PC-3 (cell line): ENCODE results near the gene EXOC4. TPM values are rescaled to one million over a fixed set of nuclear protein-coding genes. Genes with fewer than 3 reads are reported as not detected.

ENCODE experiments used
- ATAC-seq: fragments of 200-7000 bp; cut with Tn5 transposase; 2 replicates; pipeline ENCODE4 v1.9.1; 2020; ENCODE audit warnings: mild to moderate bottlenecking, moderate library complexity
- BruUV-seq: library from RNA; stranded (reverse); fragments of 400-500 nt; replicated peaks from 2 replicates; lab custom pipeline; 2021; lab: Mats Ljungman, UMichigan
- CTCF ChIA-PET: fragments of 300-600 bp; sonication (Branson Sonifier 250); formaldehyde crosslinking; loops from one replicate; lab custom pipeline; 2022; ENCODE audit warnings: antibody characterized with exemption; lab: Charles Lee
- POLR2A ChIA-PET: fragments of 300-600 bp; sonication (Branson Sonifier 250); formaldehyde crosslinking; loops from one replicate; lab custom pipeline; 2022; ENCODE audit warnings: antibody characterized with exemption; ENCODE audit not compliant: unreplicated experiment; lab: Charles Lee
- DNase-seq: peaks from one replicate; pipeline ENCODE4 v3.0.0-alpha.2; 2015
- H2AFZ ChIP-seq: fragments of 300-600 bp; sonication (generic); 2 replicates; pipeline ENCODE4 v1.6.0; 2016; ENCODE audit warnings: antibody characterized with exemption, low read length
- H3F3A ChIP-seq: fragments of 300-600 bp; sonication (generic); one replicate; pipeline ENCODE4 v1.6.0; 2017; ENCODE audit warnings: antibody characterized with exemption, low read length, control low read depth, mild to moderate bottlenecking; ENCODE audit not compliant: unreplicated experiment
- H3K27ac ChIP-seq: fragments of 300-600 bp; sonication (generic); 2 replicates; pipeline ENCODE4 v1.5.1; 2016; ENCODE audit warnings: mild to moderate bottlenecking, low read length
- H3K27me3 ChIP-seq: fragments of 300-600 bp; sonication (generic); 2 replicates; pipeline ENCODE4 v1.6.1; 2016; ENCODE audit warnings: low read length, mixed read lengths
- H3K36me3 ChIP-seq: fragments of 300-600 bp; sonication (generic); 2 replicates; pipeline ENCODE4 v1.6.1; 2016; ENCODE audit warnings: low read depth, mixed run types, low read length, mixed read lengths
- H3K4me1 ChIP-seq: fragments of 300-600 bp; sonication (generic); 2 replicates; pipeline ENCODE4 v1.5.1; 2016; ENCODE audit warnings: low read length; ENCODE audit not compliant: insufficient read depth
- H3K4me2 ChIP-seq: fragments of 300-600 bp; sonication (generic); 2 replicates; pipeline ENCODE4 v1.6.0; 2016; ENCODE audit warnings: low read length
- H3K4me3 ChIP-seq: fragments of 300-600 bp; sonication (generic); 2 replicates; pipeline ENCODE4 v1.5.1; 2016; ENCODE audit warnings: mild to moderate bottlenecking, low read length, mixed read lengths
- H3K79me2 ChIP-seq: fragments of 300-600 bp; sonication (generic); 2 replicates; pipeline ENCODE4 v1.6.1; 2017; ENCODE audit warnings: low read length, mixed read lengths
- H3K9ac ChIP-seq: fragments of 300-600 bp; sonication (generic); 2 replicates; pipeline ENCODE4 v1.6.0; 2016; ENCODE audit warnings: mild to moderate bottlenecking, low read length
- H3K9me2 ChIP-seq: fragments of 300-600 bp; sonication (generic); replicated peaks from 2 replicates; pipeline ENCODE4 v1.6.1; 2016; ENCODE audit warnings: mixed run types, low read length, mixed read lengths
- H3K9me3 ChIP-seq: fragments of 300-600 bp; sonication (generic); 2 replicates; pipeline ENCODE4 v1.6.1; 2016; ENCODE audit warnings: low read length, mixed read lengths
- H4K20me1 ChIP-seq: fragments of 300-600 bp; sonication (generic); 2 replicates; pipeline ENCODE4 v1.6.1; 2016; ENCODE audit warnings: low read length, mixed read lengths
- EZH2 ChIP-seq: fragments of 300-600 bp; sonication (generic); IDR thresholded peaks from one replicate; pipeline ENCODE4 v1.6.1; 2017; ENCODE audit warnings: antibody characterized with exemption, mild to moderate bottlenecking, low read length; ENCODE audit not compliant: unreplicated experiment
- EZH2phosphoT487 ChIP-seq: fragments of 300-600 bp; sonication (generic); IDR thresholded peaks from 2 replicates; pipeline ENCODE4 v1.6.1; 2018; ENCODE audit warnings: mild to moderate bottlenecking, antibody characterized with exemption, low read length, borderline replicate concordance
- intact Hi-C: fragments of 100-400 bp; cut with micrococcal nuclease; formaldehyde crosslinking; loops from 2 replicates; pipeline ENCODE4 v1.9.0; 2023
- total RNA-seq: library from RNA; depleted of rRNA; stranded (reverse); fragments of >200 nt; gene quantifications from 2 replicates; pipeline ENCODE4 v1.2.3, GENCODE V29; 2014
- TF ChIP-seq, protein P1 (sequence below): fragments of 300-600 bp; sonication (generic); conservative IDR thresholded peaks from 2 replicates; pipeline ENCODE4 v1.5.1; 2017; ENCODE audit warnings: antibody characterized with exemption, low read depth, mild to moderate bottlenecking, low read length

Gene EXOC4
- total RNA-seq, 1 experiment from 2014 or later = 43.5 TPM

DNA sequence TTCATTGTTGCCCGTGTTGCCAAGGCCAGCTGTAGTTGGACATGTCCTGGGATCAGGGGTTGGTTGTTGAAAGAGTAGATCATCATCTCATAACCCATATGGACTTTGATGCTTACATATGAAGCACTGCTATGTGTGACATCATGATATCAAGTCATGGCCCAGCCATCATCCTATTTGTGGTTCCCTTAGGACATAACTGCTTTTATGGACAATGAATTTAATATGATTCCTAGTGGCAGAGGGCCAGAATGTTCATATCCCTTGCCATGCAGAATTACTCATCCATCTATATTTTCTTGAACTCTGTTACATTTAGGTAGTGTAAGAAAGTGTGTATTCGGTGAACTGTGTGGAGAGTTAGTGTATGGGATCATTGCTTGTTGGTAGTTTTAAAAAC is 530.4 kb downstream of the EXOC4 start:
- no peak overlapping the region for H3K4me2 ChIP-seq
- no peak overlapping the region for H2AFZ ChIP-seq
- H3K4me3 ChIP-seq = no peak overlapping the region
- H3K9me3 ChIP-seq = no peaks in the 10 kb centered on the region
- H4K20me1 ChIP-seq = no peaks in the 10 kb centered on the region
- peak; percentile 91 for ATAC-seq
- CTCF ChIA-PET = no interaction called here
- peak; percentile 82 for DNase-seq
- no TSS peak for BruUV-seq
- no peak overlapping the region for H3K27ac ChIP-seq
- no peaks in the 10 kb centered on the region for H3K79me2 ChIP-seq
- POLR2A ChIA-PET = no interaction called here
- no peaks in the 10 kb centered on the region for H3F3A ChIP-seq
- intact Hi-C loops = no loop called here
- peaks cover 4% of the 10 kb centered on the region for H3K4me1 ChIP-seq
- no peak overlapping the region for H3K9ac ChIP-seq
- H3K27me3 ChIP-seq = no peaks in the 10 kb centered on the region
- H3K36me3 ChIP-seq = 0 out of 2 replicates have a peak, but pooled peaks cover 5% of the 10 kb centered on the region
- TF ChIP-seq EZH2phosphoT487 = no peak
- H3K9me2 ChIP-seq = no peaks in the 10 kb centered on the region

DNA sequence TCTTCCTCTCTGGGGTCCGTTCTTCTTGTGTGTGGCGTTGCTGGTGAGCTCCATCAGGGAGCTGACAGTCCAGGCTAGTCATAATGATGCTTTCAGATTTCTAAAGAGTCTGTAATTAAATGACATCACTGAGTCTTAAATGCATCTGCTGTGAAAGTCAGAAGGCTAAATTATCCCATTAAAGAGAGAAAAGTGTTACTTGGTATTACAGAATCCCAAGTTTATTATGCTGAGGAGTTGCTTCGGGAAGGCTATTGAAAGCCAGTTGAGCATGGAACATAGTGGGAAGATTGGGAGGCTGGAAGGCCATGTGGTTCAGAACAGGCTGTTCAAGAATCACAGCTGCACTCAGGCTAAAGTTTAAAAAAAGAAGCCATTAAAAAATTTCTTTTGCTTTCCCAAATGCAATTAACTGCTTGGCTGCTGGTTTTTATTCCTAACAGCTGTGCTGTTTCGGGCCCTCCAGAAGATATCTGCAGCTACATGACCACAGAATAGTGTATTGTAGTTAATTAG is 531.7 kb downstream of the EXOC4 start:
- POLR2A ChIA-PET = no interaction called here
- CTCF ChIA-PET = no interaction called here
- no peak for DNase-seq
- H3F3A ChIP-seq = no peaks in the 10 kb centered on the region
- H3K9ac ChIP-seq = no peak overlapping the region
- no peaks in the 10 kb centered on the region for H4K20me1 ChIP-seq
- no peak for TF ChIP-seq EZH2phosphoT487
- TF ChIP-seq EZH2 = no peak
- TF ChIP-seq, protein P1, sequence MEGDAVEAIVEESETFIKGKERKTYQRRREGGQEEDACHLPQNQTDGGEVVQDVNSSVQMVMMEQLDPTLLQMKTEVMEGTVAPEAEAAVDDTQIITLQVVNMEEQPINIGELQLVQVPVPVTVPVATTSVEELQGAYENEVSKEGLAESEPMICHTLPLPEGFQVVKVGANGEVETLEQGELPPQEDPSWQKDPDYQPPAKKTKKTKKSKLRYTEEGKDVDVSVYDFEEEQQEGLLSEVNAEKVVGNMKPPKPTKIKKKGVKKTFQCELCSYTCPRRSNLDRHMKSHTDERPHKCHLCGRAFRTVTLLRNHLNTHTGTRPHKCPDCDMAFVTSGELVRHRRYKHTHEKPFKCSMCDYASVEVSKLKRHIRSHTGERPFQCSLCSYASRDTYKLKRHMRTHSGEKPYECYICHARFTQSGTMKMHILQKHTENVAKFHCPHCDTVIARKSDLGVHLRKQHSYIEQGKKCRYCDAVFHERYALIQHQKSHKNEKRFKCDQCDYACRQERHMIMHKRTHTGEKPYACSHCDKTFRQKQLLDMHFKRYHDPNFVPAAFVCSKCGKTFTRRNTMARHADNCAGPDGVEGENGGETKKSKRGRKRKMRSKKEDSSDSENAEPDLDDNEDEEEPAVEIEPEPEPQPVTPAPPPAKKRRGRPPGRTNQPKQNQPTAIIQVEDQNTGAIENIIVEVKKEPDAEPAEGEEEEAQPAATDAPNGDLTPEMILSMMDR = no peak
- intact Hi-C loops = no loop called here
- H3K4me2 ChIP-seq = no peak overlapping the region
- H3K79me2 ChIP-seq = no peaks in the 10 kb centered on the region
- no peaks in the 10 kb centered on the region for H3K9me2 ChIP-seq
- H3K4me3 ChIP-seq = no peak overlapping the region
- H3K4me1 ChIP-seq = peaks cover 4% of the 10 kb centered on the region
- BruUV-seq = no TSS peak
- no peak overlapping the region for H3K27ac ChIP-seq
- no peaks in the 10 kb centered on the region for H3K27me3 ChIP-seq
- no peaks in the 10 kb centered on the region for H3K36me3 ChIP-seq
- no peak for ATAC-seq
- H2AFZ ChIP-seq = no peak overlapping the region
- no peaks in the 10 kb centered on the region for H3K9me3 ChIP-seq

DNA sequence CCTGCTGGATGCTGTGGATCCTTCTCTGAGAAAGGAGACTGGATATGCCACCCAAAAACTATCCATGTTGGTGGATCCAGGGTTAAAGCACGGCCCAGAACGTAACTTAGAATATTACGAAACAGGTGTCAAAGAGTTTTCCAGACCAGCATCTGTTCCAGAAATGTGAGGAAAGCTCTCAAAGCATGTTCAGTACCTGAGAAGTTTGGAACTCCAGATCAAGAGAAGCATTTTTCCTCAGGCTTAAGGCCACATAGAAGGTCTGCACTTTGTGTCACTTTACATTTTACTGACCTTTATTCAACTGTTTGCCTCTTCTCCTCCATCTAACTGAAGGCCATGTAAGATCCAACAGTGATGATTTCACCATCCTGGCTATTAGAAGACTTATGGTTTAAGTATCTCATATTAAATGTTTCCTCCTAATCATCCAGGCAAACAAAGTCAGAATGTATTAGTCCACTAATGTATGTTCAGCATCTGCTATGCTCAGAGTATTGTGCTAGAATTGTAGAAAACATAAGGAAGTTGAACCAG is 533.6 kb downstream of the EXOC4 start:
- H3K9me3 ChIP-seq = no peaks in the 10 kb centered on the region
- BruUV-seq = no TSS peak
- no peak overlapping the region for H2AFZ ChIP-seq
- no peaks in the 10 kb centered on the region for H3K79me2 ChIP-seq
- DNase-seq = no peak
- ChIA-PET POLR2A (no interaction called here), CTCF (no interaction called here)
- no peaks in the 10 kb centered on the region for H3K27me3 ChIP-seq
- no peak overlapping the region for H3K9ac ChIP-seq
- no peak overlapping the region for H3K27ac ChIP-seq
- H4K20me1 ChIP-seq = no peaks in the 10 kb centered on the region
- H3K9me2 ChIP-seq = no peaks in the 10 kb centered on the region
- no peak for ATAC-seq
- H3K4me3 ChIP-seq = no peak overlapping the region
- H3F3A ChIP-seq = no peaks in the 10 kb centered on the region
- no peak overlapping the region for H3K4me2 ChIP-seq
- H3K4me1 ChIP-seq = peaks cover 9% of the 10 kb centered on the region
- intact Hi-C loops = no loop called here
- no peaks in the 10 kb centered on the region for H3K36me3 ChIP-seq
- TF ChIP-seq, protein P1 = no peak
- TF ChIP-seq EZH2 (no peak), EZH2phosphoT487 (no peak)
